Stimulated activated memory B cell treated with anti-CD40 and anti-IgM and Interleukin-4, amounts not matched to agents 10 μg/mL and 1 μg/mL and 100 μg/mL, for 72 hours (primary cell): ENCODE data around the gene PROX1.

Source experiments
- ATAC-seq: fragments of 150-1000 bp; cut with Tn5 transposase; 2 replicates; pipeline ENCODE4 v1.10.0; 2021
- H3K27ac Mint-ChIP-seq: one replicate; pipeline ENCODE4 v1.8.0; 2022; ENCODE audit warnings: mild to moderate bottlenecking, mixed read lengths
- H3K27me3 Mint-ChIP-seq: one replicate; pipeline ENCODE4 v1.8.0; 2022; ENCODE audit warnings: mixed read lengths
- H3K36me3 Mint-ChIP-seq: one replicate; pipeline ENCODE4 v1.8.0; 2022; ENCODE audit warnings: mixed read lengths
- H3K4me1 Mint-ChIP-seq: one replicate; pipeline ENCODE4 v1.8.0; 2022; ENCODE audit warnings: mixed read lengths
- H3K4me3 Mint-ChIP-seq: one replicate; pipeline ENCODE4 v1.8.0; 2022; ENCODE audit warnings: mild to moderate bottlenecking, moderate library complexity, mixed read lengths
- H3K9me3 Mint-ChIP-seq: one replicate; pipeline ENCODE4 v1.8.0; 2022; ENCODE audit warnings: mixed read lengths

The PROX1 gene

GRCh38 chr1:214044438-214045214, 56.9 kb downstream of the PROX1 start:
- H3K27me3 Mint-ChIP-seq: peaks cover 8% of the 10 kb centered on the region
- no peak for ATAC-seq
- H3K9me3 Mint-ChIP-seq: peaks cover 5% of the 10 kb centered on the region
- no peaks in the 10 kb centered on the region for H3K36me3 Mint-ChIP-seq
- H3K4me3 Mint-ChIP-seq: no peak overlapping the region
- H3K4me1 Mint-ChIP-seq: no peaks in the 10 kb centered on the region
- H3K27ac Mint-ChIP-seq: no peak overlapping the region

GRCh38 chr1:214050513-214051401, 63.0 kb downstream of the PROX1 start:
- Mint-ChIP-seq H3K9me3 (peaks cover 7% of the 10 kb centered on the region), H3K4me3 (no peak overlapping the region), H3K27ac (no peak overlapping the region), H3K27me3 (no peaks in the 10 kb centered on the region), H3K36me3 (no peaks in the 10 kb centered on the region), H3K4me1 (no peaks in the 10 kb centered on the region)
- no peak for ATAC-seq

DNA sequence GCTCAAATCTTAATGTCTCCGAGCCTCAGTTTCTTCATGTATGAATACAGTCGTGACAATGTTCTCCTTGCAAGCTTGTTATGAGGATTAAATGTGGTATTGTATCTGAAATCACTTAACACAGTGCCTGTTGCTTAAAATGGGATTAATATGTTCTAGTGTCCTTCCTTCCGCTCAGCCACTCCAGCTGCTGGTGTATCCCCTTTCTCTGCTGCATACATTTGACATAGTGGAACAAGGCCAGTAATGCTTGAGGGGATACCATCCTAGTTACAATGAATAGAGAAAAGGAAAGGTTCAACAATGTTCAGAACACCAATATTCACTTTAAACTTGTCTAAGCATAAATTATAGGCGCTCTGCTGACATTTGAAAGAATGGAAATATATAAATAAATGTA, 64.0 kb downstream of the PROX1 start:
- Mint-ChIP-seq H3K27me3 (no peaks in the 10 kb centered on the region), H3K27ac (no peak overlapping the region), H3K4me3 (no peak overlapping the region), H3K9me3 (peaks cover 7% of the 10 kb centered on the region), H3K36me3 (no peaks in the 10 kb centered on the region), H3K4me1 (no peaks in the 10 kb centered on the region)
- ATAC-seq: no peak

GRCh38 chr1:214058076-214058475, 70.3 kb downstream of the PROX1 start:
- no peaks in the 10 kb centered on the region for H3K27me3 Mint-ChIP-seq
- H3K36me3 Mint-ChIP-seq: no peaks in the 10 kb centered on the region
- no peak overlapping the region for H3K4me3 Mint-ChIP-seq
- no peak overlapping the region for H3K27ac Mint-ChIP-seq
- H3K9me3 Mint-ChIP-seq: no peaks in the 10 kb centered on the region
- ATAC-seq: no peak
- H3K4me1 Mint-ChIP-seq: no peaks in the 10 kb centered on the region

GRCh38 chr1:214066190-214066589, 78.4 kb downstream of the PROX1 start:
- peaks cover 8% of the 10 kb centered on the region for H3K27me3 Mint-ChIP-seq
- H3K9me3 Mint-ChIP-seq: no peaks in the 10 kb centered on the region

DNA sequence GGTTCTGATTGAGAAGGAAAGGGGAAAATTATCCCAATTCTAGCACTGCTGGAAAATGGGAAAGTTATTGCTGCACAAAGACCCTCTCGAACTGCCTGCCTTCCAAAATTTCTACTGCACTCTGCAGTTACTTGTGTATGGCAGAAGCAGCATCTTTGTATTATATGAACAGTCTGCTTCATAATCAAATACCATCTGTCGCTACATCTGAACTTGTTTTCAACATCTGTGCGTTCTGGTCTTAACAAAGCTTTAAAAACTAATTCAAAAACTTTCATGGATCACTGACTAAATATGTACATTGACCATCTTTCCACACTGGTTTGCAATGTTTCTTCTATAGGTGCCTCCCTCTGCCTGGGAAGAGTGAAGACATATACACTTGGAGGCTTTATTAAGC, 79.2 kb downstream of the PROX1 start:
- H3K36me3 Mint-ChIP-seq: no peaks in the 10 kb centered on the region
- no peak overlapping the region for H3K4me3 Mint-ChIP-seq
- peaks cover 8% of the 10 kb centered on the region for H3K27me3 Mint-ChIP-seq

More at GRCh38 chr1:214066190-214066589, 78.4 kb downstream of the PROX1 start:
- H3K4me3 Mint-ChIP-seq: no peak overlapping the region
- ATAC-seq: no peak
- H3K27ac Mint-ChIP-seq: no peak overlapping the region
- no peaks in the 10 kb centered on the region for H3K36me3 Mint-ChIP-seq
- H3K4me1 Mint-ChIP-seq: no peaks in the 10 kb centered on the region

GRCh38 chr1:214067397-214067796, 79.6 kb downstream of the PROX1 start:
- Mint-ChIP-seq H3K9me3 (no peaks in the 10 kb centered on the region), H3K4me3 (no peak overlapping the region), H3K27ac (no peak overlapping the region), H3K27me3 (peaks cover 8% of the 10 kb centered on the region), H3K4me1 (no peaks in the 10 kb centered on the region), H3K36me3 (no peaks in the 10 kb centered on the region)
- ATAC-seq: no peak

More for the DNA sequence above, 79.2 kb downstream of the PROX1 start:
- ATAC-seq: no peak
- Mint-ChIP-seq H3K4me1 (no peaks in the 10 kb centered on the region), H3K27ac (no peak overlapping the region), H3K9me3 (no peaks in the 10 kb centered on the region)

DNA sequence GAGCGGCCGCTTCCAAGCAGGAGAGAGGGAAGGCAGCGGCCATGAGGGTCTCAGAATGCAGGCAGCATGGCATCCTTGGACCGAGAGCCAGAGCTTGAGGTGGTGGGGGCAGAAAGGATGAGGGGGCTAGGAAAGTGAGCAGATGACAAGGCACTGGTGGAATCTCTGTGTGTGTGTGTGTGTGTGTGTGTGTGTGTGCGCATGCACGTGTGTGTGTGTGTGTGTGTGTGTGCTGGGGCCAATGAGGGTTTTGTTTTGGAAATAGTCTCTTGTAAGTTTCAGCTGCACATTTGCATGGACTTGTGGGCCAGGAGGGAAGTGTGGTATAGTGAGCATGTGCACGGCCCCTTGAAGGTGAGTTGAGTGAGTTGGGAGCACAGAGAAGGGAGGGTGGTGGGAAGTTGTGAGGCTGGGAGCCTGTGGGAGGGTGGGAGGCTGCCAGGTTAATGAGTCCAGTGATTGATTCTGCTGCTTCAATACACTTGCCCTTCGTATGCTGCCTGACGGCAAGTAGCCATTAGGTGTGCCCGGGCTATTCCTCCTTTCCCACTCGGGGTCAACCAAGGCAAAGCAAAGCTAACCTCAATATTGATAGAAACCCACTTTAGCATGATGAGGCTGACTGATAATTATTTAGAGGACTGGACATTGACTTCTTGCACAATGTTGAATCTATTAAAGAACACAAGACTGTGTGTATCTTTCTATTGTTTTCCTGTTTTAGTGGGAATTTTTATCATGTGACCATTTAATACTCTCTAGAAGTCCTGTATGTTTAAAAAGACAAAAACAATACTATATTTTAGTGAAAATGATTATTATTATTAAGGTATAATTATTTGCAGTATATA, 80.3 kb downstream of the PROX1 start:
- no peak overlapping the region for H3K27ac Mint-ChIP-seq
- no peaks in the 10 kb centered on the region for H3K36me3 Mint-ChIP-seq
- peaks cover 8% of the 10 kb centered on the region for H3K27me3 Mint-ChIP-seq
- no peaks in the 10 kb centered on the region for H3K9me3 Mint-ChIP-seq
- ATAC-seq: no peak
- no peaks in the 10 kb centered on the region for H3K4me1 Mint-ChIP-seq
- no peak overlapping the region for H3K4me3 Mint-ChIP-seq

DNA sequence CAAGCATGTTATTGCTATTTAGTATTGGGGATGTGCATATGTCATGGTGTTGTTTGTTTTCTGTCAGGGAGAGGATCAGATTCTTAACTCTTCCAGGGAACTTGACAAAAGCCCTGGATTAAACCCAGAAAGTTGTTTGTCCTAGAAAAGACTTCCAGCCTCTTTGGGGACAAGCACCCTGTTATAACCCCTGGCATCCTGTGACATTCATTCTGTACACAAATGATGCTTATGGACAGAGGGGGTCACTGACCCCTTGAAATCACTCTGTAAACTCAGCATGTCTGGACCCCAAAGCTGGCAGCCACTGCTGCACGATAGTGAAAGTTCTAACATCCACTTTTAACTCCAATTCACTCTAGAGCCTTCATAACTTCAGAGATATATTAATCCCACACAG, 81.2 kb downstream of the PROX1 start:
- H3K27ac Mint-ChIP-seq: no peak overlapping the region
- H3K27me3 Mint-ChIP-seq: peaks cover 8% of the 10 kb centered on the region
- no peak for ATAC-seq
- H3K9me3 Mint-ChIP-seq: peaks cover 3% of the 10 kb centered on the region
- no peaks in the 10 kb centered on the region for H3K36me3 Mint-ChIP-seq
- no peak overlapping the region for H3K4me3 Mint-ChIP-seq
- H3K4me1 Mint-ChIP-seq: no peaks in the 10 kb centered on the region

DNA sequence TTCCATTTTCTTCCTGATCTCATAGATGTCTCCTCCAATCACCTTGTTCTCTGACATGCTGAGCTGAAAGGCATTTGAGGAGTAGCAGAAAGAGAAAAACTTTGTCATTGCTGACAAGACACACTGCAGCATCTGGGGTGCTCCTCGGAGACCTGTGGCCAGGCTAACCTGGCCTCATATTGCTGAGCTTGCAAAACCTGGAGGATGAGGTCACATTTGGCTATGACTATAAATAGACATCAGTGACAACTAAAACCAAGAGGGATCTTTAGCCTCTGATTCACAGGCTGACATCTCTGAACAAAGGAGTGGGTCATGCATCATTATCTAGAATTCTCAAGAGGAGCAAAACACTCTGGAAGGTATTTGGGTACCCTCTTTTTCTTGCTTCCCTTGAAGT, 83.7 kb downstream of the PROX1 start:
- no peak overlapping the region for H3K4me3 Mint-ChIP-seq
- peaks cover 8% of the 10 kb centered on the region for H3K9me3 Mint-ChIP-seq
- no peak overlapping the region for H3K27ac Mint-ChIP-seq
- no peaks in the 10 kb centered on the region for H3K4me1 Mint-ChIP-seq
- no peak for ATAC-seq
- H3K27me3 Mint-ChIP-seq: peaks cover 8% of the 10 kb centered on the region
- H3K36me3 Mint-ChIP-seq: no peaks in the 10 kb centered on the region

DNA sequence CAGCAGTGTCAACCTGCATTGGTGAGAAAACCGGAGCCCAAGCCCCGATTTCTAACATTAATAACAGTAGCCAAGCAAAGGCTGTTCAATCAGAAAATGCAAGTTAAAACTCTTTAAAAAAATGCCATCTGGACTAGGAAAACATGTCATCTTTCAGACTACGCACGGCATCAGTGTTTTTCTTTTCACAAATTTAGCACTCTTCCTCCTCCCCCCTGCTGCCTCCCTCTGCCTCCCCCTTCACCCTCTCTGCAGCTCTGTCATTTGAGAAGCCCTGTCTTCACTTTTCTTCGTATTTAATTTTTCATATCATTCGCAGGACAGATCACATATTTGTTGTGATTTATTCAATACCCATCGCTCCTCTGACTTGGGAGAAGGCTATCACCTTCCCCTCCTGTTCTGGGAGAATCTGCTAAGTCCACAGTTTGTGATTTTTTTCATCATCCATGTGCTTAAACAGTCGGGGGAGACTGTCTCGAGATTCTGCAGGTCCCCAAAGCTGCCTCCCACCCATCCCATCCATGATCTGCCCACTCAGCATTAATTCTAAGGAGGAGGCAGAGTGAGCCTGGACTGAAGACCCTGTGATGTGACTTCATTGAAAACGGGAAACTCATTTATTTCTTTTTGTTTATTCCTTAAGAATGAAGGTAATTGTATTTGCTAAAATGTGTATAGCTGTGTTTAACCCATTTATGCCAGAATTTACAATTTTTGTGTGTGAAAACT, 84.8 kb downstream of the PROX1 start:
- H3K36me3 Mint-ChIP-seq: no peaks in the 10 kb centered on the region
- no peak for ATAC-seq
- H3K27me3 Mint-ChIP-seq: peaks cover 4% of the 10 kb centered on the region
- no peak overlapping the region for H3K27ac Mint-ChIP-seq
- peaks cover 8% of the 10 kb centered on the region for H3K9me3 Mint-ChIP-seq
- H3K4me1 Mint-ChIP-seq: no peaks in the 10 kb centered on the region
- H3K4me3 Mint-ChIP-seq: no peak overlapping the region

DNA sequence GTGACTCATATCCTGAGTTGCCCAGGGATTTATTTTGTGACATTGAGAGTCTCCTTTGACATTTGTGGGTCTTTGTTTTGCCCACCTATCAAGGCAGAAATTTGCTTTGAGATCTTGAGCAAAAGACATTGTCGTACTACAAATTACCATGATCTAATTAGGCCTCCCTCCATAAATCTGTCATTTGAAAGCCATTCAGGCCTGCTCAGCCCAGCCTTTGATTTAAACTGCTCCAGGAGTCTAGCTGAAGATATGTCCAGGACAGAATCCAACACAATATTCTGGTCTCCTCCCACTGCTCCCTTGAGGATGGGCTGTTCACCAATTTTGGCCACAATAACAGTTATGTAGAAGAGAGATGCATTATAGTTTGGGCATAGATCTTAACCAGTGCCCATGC, 86.7 kb downstream of the PROX1 start:
- no peaks in the 10 kb centered on the region for H3K36me3 Mint-ChIP-seq
- H3K4me3 Mint-ChIP-seq: no peak overlapping the region
- no peak overlapping the region for H3K27ac Mint-ChIP-seq
- H3K4me1 Mint-ChIP-seq: no peaks in the 10 kb centered on the region
- peaks cover 8% of the 10 kb centered on the region for H3K9me3 Mint-ChIP-seq
- no peak for ATAC-seq
- no peaks in the 10 kb centered on the region for H3K27me3 Mint-ChIP-seq

DNA sequence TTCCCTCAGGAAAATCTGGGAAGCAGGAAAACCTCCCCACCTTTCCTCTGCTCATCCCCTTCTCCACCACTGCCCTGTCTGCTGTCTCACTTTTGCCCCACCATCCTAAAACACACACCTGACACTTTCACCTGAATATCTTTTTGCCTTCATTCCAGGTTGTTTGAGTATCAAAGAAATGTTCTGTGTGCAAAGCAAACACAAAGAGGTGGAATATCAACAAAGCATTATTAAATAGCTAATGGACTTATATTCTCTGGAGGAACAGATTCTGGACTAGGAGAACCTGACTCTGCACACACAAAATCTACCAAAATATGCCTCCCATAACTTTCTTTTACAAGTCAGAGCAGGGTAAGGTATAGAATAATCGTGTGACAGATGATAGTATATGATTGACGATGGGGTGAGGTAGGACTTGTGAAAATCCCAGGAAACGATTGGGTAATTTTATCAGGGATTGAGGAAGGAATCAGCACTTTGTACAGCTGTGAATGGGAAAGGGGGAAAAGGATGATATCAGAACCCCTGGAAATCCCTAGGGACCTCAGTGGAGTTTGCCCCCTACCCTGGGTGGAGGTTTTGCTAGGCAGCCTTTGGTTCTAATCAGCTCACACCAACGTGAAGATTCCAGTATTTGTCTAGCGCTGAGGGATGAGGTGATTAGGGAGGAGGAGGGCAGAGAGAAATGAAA, 87.7 kb downstream of the PROX1 start:
- H3K36me3 Mint-ChIP-seq: no peaks in the 10 kb centered on the region
- no peak overlapping the region for H3K27ac Mint-ChIP-seq
- H3K4me3 Mint-ChIP-seq: no peak overlapping the region
- no peaks in the 10 kb centered on the region for H3K27me3 Mint-ChIP-seq
- ATAC-seq: no peak
- H3K4me1 Mint-ChIP-seq: no peaks in the 10 kb centered on the region
- peaks cover 8% of the 10 kb centered on the region for H3K9me3 Mint-ChIP-seq

DNA sequence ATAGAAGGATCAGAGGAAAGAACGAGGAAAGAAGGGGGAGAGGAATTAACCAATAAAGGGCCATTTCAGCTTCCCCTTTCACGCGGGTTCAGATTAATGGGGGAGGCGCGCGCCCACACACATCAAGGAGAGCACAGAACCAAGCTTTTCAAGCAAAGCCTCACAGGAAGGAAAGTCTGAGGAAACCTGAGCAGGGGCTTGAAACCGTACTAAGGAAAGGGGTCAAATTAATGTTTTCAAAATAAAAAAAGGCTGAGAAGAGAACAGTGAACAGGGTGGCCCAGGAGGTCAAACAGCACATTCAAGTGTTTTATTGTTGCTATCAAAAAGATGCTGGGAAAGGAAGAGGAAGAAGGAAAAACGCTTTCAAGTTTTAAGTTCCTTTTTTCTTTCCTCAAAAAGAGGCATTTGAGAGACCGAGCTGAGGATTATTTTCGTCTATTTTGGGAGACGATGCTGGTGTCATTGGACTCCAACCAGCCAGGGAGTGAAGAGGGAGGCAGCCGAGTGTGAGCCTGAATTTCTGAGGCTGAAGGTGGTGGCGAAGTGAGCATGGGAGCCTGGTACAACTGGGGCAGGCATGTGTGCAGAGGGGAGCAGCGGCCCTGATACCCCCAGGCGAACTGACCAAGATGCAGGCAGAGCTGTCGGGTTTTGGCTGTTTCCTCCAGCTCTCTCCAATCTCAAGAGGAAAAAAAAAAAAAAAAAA, 88.4 kb downstream of the PROX1 start:
- Mint-ChIP-seq H3K36me3 (no peaks in the 10 kb centered on the region), H3K27me3 (no peaks in the 10 kb centered on the region), H3K4me3 (no peak overlapping the region), H3K27ac (no peak overlapping the region), H3K4me1 (no peaks in the 10 kb centered on the region), H3K9me3 (peaks cover 8% of the 10 kb centered on the region)
- no peak for ATAC-seq
